Sigmoid colon (tissue), 4 donors: ENCODE measurements around the gene MEIS1.

Experiments used
- POLR2A ChIP-seq, 2 donors: fragments of 450-650 bp; IDR thresholded peaks; one replicate each; pipeline ENCODE4 v1.6.1; 2016; ENCODE audit warnings: antibody characterized with exemption in 2 of 2, mild to moderate bottlenecking in 2 of 2, moderate library complexity in 2 of 2
- POLR2AphosphoS5 ChIP-seq, 4 donors: sonication (generic); formaldehyde crosslinking; IDR thresholded peaks; one replicate each; pipeline ENCODE4 v1.6.1; 2017; ENCODE audit warnings: antibody characterized with exemption in 4 of 4
- TF ChIP-seq, protein P1 (sequence below), 4 experiments: fragments of 450-650 bp in 3 of 4; fragments of 200-600 bp in 1 of 4; IDR thresholded peaks; one replicate each; pipeline ENCODE4 v1.5.1; 2016 to 2019; ENCODE audit warnings: antibody characterized with exemption in 4 of 4, mild to moderate bottlenecking in 3 of 4, moderate library complexity in 2 of 4

DNA sequence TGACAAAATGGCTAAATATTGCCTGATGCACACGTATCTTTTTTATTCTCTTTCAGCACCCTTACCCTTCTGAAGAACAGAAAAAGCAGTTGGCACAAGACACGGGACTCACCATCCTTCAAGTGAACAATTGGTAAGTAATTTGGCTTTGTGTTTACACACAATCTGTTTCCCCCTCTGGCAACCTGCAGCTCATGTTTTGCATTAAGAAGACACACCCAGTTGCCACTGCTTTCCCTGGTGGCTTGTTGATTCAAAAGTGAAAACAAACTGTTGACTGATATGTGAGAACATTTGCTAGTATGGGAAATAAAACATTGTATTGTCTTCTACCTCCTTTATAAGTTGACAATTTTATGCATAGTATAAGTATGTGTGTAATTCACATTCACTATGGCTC lies 113.0 kb downstream of the MEIS1 start:
- TF ChIP-seq, protein P1, sequence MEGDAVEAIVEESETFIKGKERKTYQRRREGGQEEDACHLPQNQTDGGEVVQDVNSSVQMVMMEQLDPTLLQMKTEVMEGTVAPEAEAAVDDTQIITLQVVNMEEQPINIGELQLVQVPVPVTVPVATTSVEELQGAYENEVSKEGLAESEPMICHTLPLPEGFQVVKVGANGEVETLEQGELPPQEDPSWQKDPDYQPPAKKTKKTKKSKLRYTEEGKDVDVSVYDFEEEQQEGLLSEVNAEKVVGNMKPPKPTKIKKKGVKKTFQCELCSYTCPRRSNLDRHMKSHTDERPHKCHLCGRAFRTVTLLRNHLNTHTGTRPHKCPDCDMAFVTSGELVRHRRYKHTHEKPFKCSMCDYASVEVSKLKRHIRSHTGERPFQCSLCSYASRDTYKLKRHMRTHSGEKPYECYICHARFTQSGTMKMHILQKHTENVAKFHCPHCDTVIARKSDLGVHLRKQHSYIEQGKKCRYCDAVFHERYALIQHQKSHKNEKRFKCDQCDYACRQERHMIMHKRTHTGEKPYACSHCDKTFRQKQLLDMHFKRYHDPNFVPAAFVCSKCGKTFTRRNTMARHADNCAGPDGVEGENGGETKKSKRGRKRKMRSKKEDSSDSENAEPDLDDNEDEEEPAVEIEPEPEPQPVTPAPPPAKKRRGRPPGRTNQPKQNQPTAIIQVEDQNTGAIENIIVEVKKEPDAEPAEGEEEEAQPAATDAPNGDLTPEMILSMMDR (IDR thresholded peaks at IDR 0.05) = no peak
- TF ChIP-seq POLR2AphosphoS5 (IDR thresholded peaks at IDR 0.05) (no peak), POLR2A (IDR thresholded peaks at IDR 0.05) (no peak)
